Small intestine (tissue), 7 donors: ENCODE results near the gene PRKAG3. TPM values are rescaled to one million over a fixed set of nuclear protein-coding genes. Genes with fewer than 3 reads are reported as not detected.
"Not testable (repeated sequence)": the region's sequence is repeated elsewhere in the genome, so short reads cannot be mapped to it uniquely, and the experiment has no call there.

Source experiments
- DNase-seq, 2 donors: peaks; one replicate each; pipeline versions ENCODE4 v3.0.0 to v3.0.0-alpha.2; 2013
- FAIRE-seq: peaks from 2 replicates; lab custom pipeline; 2012; peaks lifted over from hg19 to GRCh38; lab: Jason Lieb, UNC
- H3K27ac ChIP-seq, 3 donors: one replicate each; pipeline ENCODE4 v1.5.1; 2013; ENCODE audit warnings: low read length in 2 of 3, mild to moderate bottlenecking in 2 of 3, control low read depth in 1 of 3, inconsistent platforms in 1 of 3, low read depth in 1 of 3, moderate library complexity in 1 of 3
- H3K27me3 ChIP-seq, 3 donors: one replicate each; pipeline ENCODE4 v1.6.1; 2013; ENCODE audit warnings: low read length in 3 of 3, inconsistent platforms in 1 of 3; ENCODE audit not compliant: control insufficient read depth in 3 of 3, insufficient read depth in 3 of 3
- H3K36me3 ChIP-seq, 3 donors: one replicate each; pipeline ENCODE4 v1.6.1; 2013; ENCODE audit warnings: low read length in 3 of 3, inconsistent platforms in 1 of 3, low read depth in 1 of 3, mild to moderate bottlenecking in 1 of 3, moderate library complexity in 1 of 3; ENCODE audit not compliant: control insufficient read depth in 3 of 3, insufficient read depth in 2 of 3
- H3K4me1 ChIP-seq, 3 donors: one replicate each; pipeline ENCODE4 v1.6.1; 2013; ENCODE audit warnings: low read length in 2 of 3, inconsistent platforms in 1 of 3, low read depth in 1 of 3, mild to moderate bottlenecking in 1 of 3, moderate library complexity in 1 of 3; ENCODE audit not compliant: control insufficient read depth in 3 of 3, insufficient read depth in 2 of 3
- H3K4me3 ChIP-seq, 3 donors: one replicate each; pipeline ENCODE4 v1.5.1; 2013; ENCODE audit warnings: low read length in 3 of 3, control low read depth in 1 of 3, inconsistent platforms in 1 of 3, low read depth in 1 of 3, mild to moderate bottlenecking in 1 of 3, moderate library complexity in 1 of 3
- H3K9me3 ChIP-seq, 2 donors: one replicate each; pipeline ENCODE4 v1.6.1; 2013; ENCODE audit warnings: low read depth in 1 of 2, low read length in 1 of 2; ENCODE audit not compliant: control insufficient read depth in 2 of 2, insufficient read depth in 1 of 2
- WGBS, 3 donors: extraction: QIAGEN DNeasy Blood & Tissue Kit; methylation state at CpG; one replicate each; pipeline ENCODE4 v1.1.7; 2013; 5-methylcytosine and 5-hydroxymethylcytosine counted together
- polyA plus RNA-seq, 4 donors: library from polyadenylated mRNA; stranded (reverse) in 3 of 4; unstranded in 1 of 4; fragments of 200-250 nt in 3 of 4; fragments of 120-200 nt in 1 of 4; gene quantifications; one replicate each; pipeline versions ENCODE4 v1.2.1 to v1.2.3, GENCODE V29; 2013
- donor health status: healthy with polysubstance abuse.
- donor health status: control.
- donor health status: control.
- donor health status: Bipolar disorder and iron deficiency.
- donor health status: healthy.

PRKAG3 gene
- polyA plus RNA-seq, 4 donors, result 0.15 TPM; not detected in 3

GRCh38 chr2:218773881-218774280 lies 57.7 kb downstream of the PRKAG3 start:
- WGBS, 3 donors, result 97 to 100% (median 97%) methylated on average over 2 of the region's 2 CpGs
- Histone ChIP-seq H3K4me1 (no peaks in the 10 kb centered on the region), H3K4me3 (no peak overlapping the region), H3K27me3 (peaks cover 0 to 2% (median 0%) of the 10 kb centered on the region in 3 donors), H3K9me3 (peaks cover 0 to 11% of the 10 kb centered on the region in 2 donors), H3K36me3 (peaks cover 0 to 3% (median 2%) of the 10 kb centered on the region in 3 donors), H3K27ac (no peak overlapping the region)
- DNase-seq (no peak), FAIRE-seq (no peak)

GRCh38 chr2:218772759-218773158 lies 58.8 kb downstream of the PRKAG3 start:
- 89 to 97% (median 90%) methylated on average over 5 of the region's 5 CpGs for WGBS, 3 donors
- H3K27me3 ChIP-seq, H3K4me1 ChIP-seq, H3K36me3 ChIP-seq, H3K9me3 ChIP-seq, H3K27ac ChIP-seq, H3K4me3 ChIP-seq, FAIRE-seq, DNase-seq: not testable (repeated sequence)

Other genes with a start within 250 kb of the PRKAG3 start
- 1 to 10 TPM in 2 of 4 donors, under 1 TPM in 1, not detected in 1; 0.97 to 1.4 (median 1.0) TPM for gene PLCD4, start 223.9 kb downstream of the PRKAG3 start, polyA plus RNA-seq
- 10 to 100 TPM in 1 of 4 donors, 1 to 10 TPM in 3; 3.0 to 12.6 (median 5.1) TPM for gene ZNF142, start 172.2 kb downstream of the PRKAG3 start, polyA plus RNA-seq
- 10 to 100 TPM; 18.9 to 42.7 (median 28.6) TPM for gene BCS1L, start 172.1 kb downstream of the PRKAG3 start, polyA plus RNA-seq
- gene RNF25, start 159.8 kb downstream of the PRKAG3 start, polyA plus RNA-seq, result 10 to 100 TPM; 15.1 to 19.8 (median 18.5) TPM
- gene STK36, start 159.7 kb downstream of the PRKAG3 start, polyA plus RNA-seq, result 10 to 100 TPM in 3 of 4 donors, 1 to 10 TPM in 1; 9.7 to 38.9 (median 14.9) TPM
- 10 to 100 TPM in 3 of 4 donors, 1 to 10 TPM in 1; 8.6 to 25.7 (median 12.5) TPM for gene TTLL4, start 121.0 kb downstream of the PRKAG3 start, polyA plus RNA-seq
- gene CYP27A1, start 49.7 kb downstream of the PRKAG3 start, polyA plus RNA-seq, result 100 to 1,000 TPM in 2 of 4 donors, 10 to 100 TPM in 2; 46.7 to 125 (median 98.6) TPM
- gene WNT6, start 28.0 kb upstream of the PRKAG3 start, polyA plus RNA-seq, result 1 to 10 TPM in 1 of 4 donors, under 1 TPM in 1, not detected in 2; 0.06 to 1.8 TPM
- 1 to 10 TPM in 1 of 4 donors, under 1 TPM in 2, not detected in 1; 0.07 to 2.4 (median 0.37) TPM for gene WNT10A, start 49.0 kb upstream of the PRKAG3 start, polyA plus RNA-seq
- 1 to 10 TPM in 2 of 4 donors, under 1 TPM in 1, not detected in 1; 0.22 to 1.5 (median 1.4) TPM for gene CDK5R2, start 127.9 kb upstream of the PRKAG3 start, polyA plus RNA-seq
- gene FEV, start 153.4 kb upstream of the PRKAG3 start, polyA plus RNA-seq, result 10 to 100 TPM in 1 of 4 donors, 1 to 10 TPM in 3; 2.9 to 19.5 (median 4.4) TPM
- gene CRYBA2, start 161.6 kb upstream of the PRKAG3 start, polyA plus RNA-seq, result 10 to 100 TPM in 1 of 4 donors, 1 to 10 TPM in 3; 1.3 to 37.0 (median 4.6) TPM
- gene CFAP65, start 209.7 kb upstream of the PRKAG3 start, polyA plus RNA-seq, result 1 to 10 TPM in 2 of 4 donors, under 1 TPM in 1, not detected in 1; 0.06 to 4.3 (median 1.1) TPM
- gene IHH, start 229.1 kb upstream of the PRKAG3 start, polyA plus RNA-seq, result 10 to 100 TPM; 13.5 to 95.4 (median 29.1) TPM